ENCODE results near the gene GCH1. TPM values are rescaled to one million over a fixed set of nuclear protein-coding genes. Genes with fewer than 3 reads are reported as not detected.

Gene GCH1
- total and polyA plus RNA-seq, 9 donors, result 0.71 to 13.2 (median 2.6) TPM

- no peak overlapping the region for H3K4me3 ChIP-seq
- H3K4me1 ChIP-seq (ENCODE audit: insufficient read depth), result no peaks in the 10 kb centered on the region
- H3K27me3 ChIP-seq, result no peaks in the 10 kb centered on the region
- intact Hi-C loops (cut with DNase I), result no loop called here
- TF ChIP-seq POLR2A (IDR thresholded peaks at IDR 0.05) (no peak), CTCF (IDR thresholded peaks at IDR 0.05) (no peak), EP300 (IDR thresholded peaks at IDR 0.05) (no peak)
- 93 to 96% (median 95%) methylated on average over 2 of the region's 2 CpGs for WGBS, 3 donors
- no peak overlapping the region for H3K27ac ChIP-seq
- no peaks in the 10 kb centered on the region for H3K9me3 ChIP-seq
- no peak for DNase-seq
- H3K36me3 ChIP-seq, result no peaks in the 10 kb centered on the region
These were observed 78.7 kb downstream of the GCH1 start for GRCh38 chr14:54823757-54824549.

- TF ChIP-seq EP300 (IDR thresholded peaks at IDR 0.05) (no peak), POLR2A (IDR thresholded peaks at IDR 0.05) (no peak), CTCF (IDR thresholded peaks at IDR 0.05) (no peak)
- no peaks in the 10 kb centered on the region for H3K36me3 ChIP-seq
- no peaks in the 10 kb centered on the region for H3K27me3 ChIP-seq
- H3K4me3 ChIP-seq, result no peak overlapping the region
- DNase-seq, result no peak
- H3K9me3 ChIP-seq, result no peaks in the 10 kb centered on the region
- intact Hi-C loops (cut with DNase I), result no loop called here
- no peaks in the 10 kb centered on the region for H3K4me1 ChIP-seq (ENCODE audit: insufficient read depth)
- H3K27ac ChIP-seq, result no peak overlapping the region
These were observed 79.9 kb downstream of the GCH1 start for GRCh38 chr14:54822685-54823084.

- WGBS, 3 donors, result 42 to 53% (median 43%) methylated on average over 14 of the region's 14 CpGs
- intact Hi-C loops (cut with DNase I), result no loop called here
- DNase-seq, result no peak
- Histone ChIP-seq H3K9me3 (no peaks in the 10 kb centered on the region), H3K27me3 (no peaks in the 10 kb centered on the region), H3K36me3 (no peaks in the 10 kb centered on the region), H3K4me3 (no peak overlapping the region), H3K4me1 (ENCODE audit: insufficient read depth) (no peaks in the 10 kb centered on the region), H3K27ac (no peak overlapping the region)
- TF ChIP-seq CTCF (IDR thresholded peaks at IDR 0.05) (no peak), POLR2A (IDR thresholded peaks at IDR 0.05) (no peak)
These were observed 84.2 kb downstream of the GCH1 start for GRCh38 chr14:54818201-54819133.

- Histone ChIP-seq H3K4me1 (ENCODE audit: insufficient read depth) (no peaks in the 10 kb centered on the region), H3K36me3 (no peaks in the 10 kb centered on the region), H3K27me3 (no peaks in the 10 kb centered on the region), H3K27ac (no peak overlapping the region), H3K4me3 (no peak overlapping the region), H3K9me3 (no peaks in the 10 kb centered on the region)
- TF ChIP-seq CTCF (IDR thresholded peaks at IDR 0.05) (no peak), EP300 (IDR thresholded peaks at IDR 0.05) (no peak), POLR2A (IDR thresholded peaks at IDR 0.05) (no peak)
- intact Hi-C loops (cut with DNase I), result no loop called here
- no peak for DNase-seq
- WGBS, 3 donors, result 90 to 97% (median 92%) methylated on average over 5 of the region's 5 CpGs
These were observed 85.1 kb downstream of the GCH1 start for GRCh38 chr14:54817506-54817905.

Data from ovary (tissue), 9 donors.